ENCODE measurements around the gene RAB40B.

Gene RAB40B

GRCh38 chr17:82665891-82666290 lies 32.6 kb downstream of the RAB40B start:
- in situ Hi-C loops (cut with HindIII; ENCODE audit: low pct_ligation_motif_present, low sequenced_read_pairs), result no loop called here
- H3K27ac ChIP-seq, result no peak overlapping the region
- no peaks in the 10 kb centered on the region for H3K27me3 ChIP-seq (replicated peaks)
- TF ChIP-seq CTCF (IDR thresholded peaks at IDR 0.05; ENCODE audit: low read depth, low read length, missing control alignments), result no peak
- H3K36me3 ChIP-seq (replicated peaks), result no peaks in the 10 kb centered on the region
- no peak overlapping the region for H3K4me3 ChIP-seq (ENCODE audit: low read depth, low read length)
- DNase-seq, result no peak

- DNase-seq, result no peak
- H3K27me3 ChIP-seq (replicated peaks), result no peaks in the 10 kb centered on the region
- H3K4me3 ChIP-seq (ENCODE audit: low read depth, low read length), result no peak overlapping the region
- no peaks in the 10 kb centered on the region for H3K36me3 ChIP-seq (replicated peaks)
- H3K27ac ChIP-seq, result no peak overlapping the region
- TF ChIP-seq CTCF (IDR thresholded peaks at IDR 0.05; ENCODE audit: low read depth, low read length, missing control alignments), result no peak
- in situ Hi-C loops (cut with HindIII; ENCODE audit: low pct_ligation_motif_present, low sequenced_read_pairs), result no loop called here
Measured at GRCh38 chr17:82665217-82665616, 33.3 kb downstream of the RAB40B start.

GRCh38 chr17:82664701-82665182 lies 33.8 kb downstream of the RAB40B start:
- Histone ChIP-seq H3K27me3 (replicated peaks) (no peaks in the 10 kb centered on the region), H3K36me3 (replicated peaks) (no peaks in the 10 kb centered on the region), H3K4me3 (ENCODE audit: low read depth, low read length) (no peak overlapping the region), H3K27ac (no peak overlapping the region)
- DNase-seq, result no peak
- no peak for TF ChIP-seq CTCF (IDR thresholded peaks at IDR 0.05; ENCODE audit: low read depth, low read length, missing control alignments)
- in situ Hi-C loops (cut with HindIII; ENCODE audit: low pct_ligation_motif_present, low sequenced_read_pairs), result no loop called here

GRCh38 chr17:82664276-82664575 lies 34.3 kb downstream of the RAB40B start:
- no peak for DNase-seq
- Histone ChIP-seq H3K27me3 (replicated peaks) (no peaks in the 10 kb centered on the region), H3K36me3 (replicated peaks) (no peaks in the 10 kb centered on the region), H3K27ac (no peak overlapping the region), H3K4me3 (ENCODE audit: low read depth, low read length) (no peak overlapping the region)
- no peak for TF ChIP-seq CTCF (IDR thresholded peaks at IDR 0.05; ENCODE audit: low read depth, low read length, missing control alignments)
- in situ Hi-C loops (cut with HindIII; ENCODE audit: low pct_ligation_motif_present, low sequenced_read_pairs), result no loop called here

GRCh38 chr17:82663381-82664275 lies 34.9 kb downstream of the RAB40B start:
- Histone ChIP-seq H3K4me3 (ENCODE audit: low read depth, low read length) (no peak overlapping the region), H3K36me3 (replicated peaks) (no peaks in the 10 kb centered on the region), H3K27ac (no peak overlapping the region), H3K27me3 (replicated peaks) (no peaks in the 10 kb centered on the region)
- no peak for TF ChIP-seq CTCF (IDR thresholded peaks at IDR 0.05; ENCODE audit: low read depth, low read length, missing control alignments)
- in situ Hi-C loops (cut with HindIII; ENCODE audit: low pct_ligation_motif_present, low sequenced_read_pairs), result no loop called here
- no peak for DNase-seq

Measured in brain microvascular endothelial cell (primary cell).